NCI-H2227 (cell line): ENCODE measurements around the gene MAGI2.
A peak's percentile ranks its signal among the peaks of the same experiment; 100 is the strongest.

Experiments used
- DNase-seq: peaks from one replicate; lab custom pipeline; 2025; ENCODE audit not compliant: unreplicated experiment; lab: John Stamatoyannopoulos, UW

MAGI2 gene

GRCh38 chr7:79381921-79382320, 71.5 kb downstream of the MAGI2 start:
- no peak for DNase-seq

- no peak for DNase-seq
Observed at GRCh38 chr7:79377097-79377496, 76.4 kb downstream of the MAGI2 start.

GRCh38 chr7:79376299-79377025, 77.0 kb downstream of the MAGI2 start:
- DNase-seq, result no peak

GRCh38 chr7:79361214-79361613, 92.3 kb downstream of the MAGI2 start:
- DNase-seq, result no peak

- no peak for DNase-seq
Observed at GRCh38 chr7:79359827-79360226, 93.6 kb downstream of the MAGI2 start.

- DNase-seq, result no peak
Observed at GRCh38 chr7:79357101-79357500, 96.4 kb downstream of the MAGI2 start.

GRCh38 chr7:79353720-79354468, 99.6 kb downstream of the MAGI2 start:
- DNase-seq, result no peak

- DNase-seq, result no peak
Observed at GRCh38 chr7:79352323-79352722, 101.1 kb downstream of the MAGI2 start.

- no peak for DNase-seq
Observed at GRCh38 chr7:79347351-79347750, 106.1 kb downstream of the MAGI2 start.

GRCh38 chr7:79341902-79342301, 111.6 kb downstream of the MAGI2 start:
- DNase-seq, result no peak

GRCh38 chr7:79340212-79340611, 113.3 kb downstream of the MAGI2 start:
- no peak for DNase-seq

GRCh38 chr7:79339208-79339925, 114.1 kb downstream of the MAGI2 start:
- no peak for DNase-seq

GRCh38 chr7:79337717-79338116, 115.8 kb downstream of the MAGI2 start:
- DNase-seq, result no peak

- no peak for DNase-seq
Observed at GRCh38 chr7:79334841-79335240, 118.6 kb downstream of the MAGI2 start.

GRCh38 chr7:79334334-79334733, 119.1 kb downstream of the MAGI2 start:
- DNase-seq, result no peak

- no peak for DNase-seq
Observed at GRCh38 chr7:79332091-79332490, 121.4 kb downstream of the MAGI2 start.

- no peak for DNase-seq
Observed at GRCh38 chr7:79329464-79329863, 124.0 kb downstream of the MAGI2 start.

GRCh38 chr7:79320741-79321473, 132.6 kb downstream of the MAGI2 start:
- no peak for DNase-seq

- DNase-seq, result no peak
Observed at GRCh38 chr7:79319369-79319768, 134.1 kb downstream of the MAGI2 start.

- peak; percentile 24 for DNase-seq
Observed at GRCh38 chr7:79317728-79318127, 135.7 kb downstream of the MAGI2 start.

GRCh38 chr7:79312022-79312421, 141.4 kb downstream of the MAGI2 start:
- DNase-seq, result no peak
